Mucosa of stomach (tissue), 1 donor: ENCODE measurements around the gene NOB1.
"Not testable (repeated sequence)": the region's sequence is repeated elsewhere in the genome, so short reads cannot be mapped to it uniquely, and the experiment has no call there.

ENCODE experiments used
- H3K27me3 ChIP-seq: one replicate; pipeline ENCODE4 v1.7.0; 2013; ENCODE audit warnings: mild to moderate bottlenecking, low read length; ENCODE audit not compliant: control insufficient read depth, insufficient read depth
- H3K36me3 ChIP-seq: one replicate; pipeline ENCODE4 v1.7.0; 2013; ENCODE audit warnings: low read length; ENCODE audit not compliant: control insufficient read depth, insufficient read depth
- H3K4me1 ChIP-seq: one replicate; pipeline ENCODE4 v1.7.0; 2013; ENCODE audit warnings: mild to moderate bottlenecking, low read length; ENCODE audit not compliant: control insufficient read depth, insufficient read depth
- H3K4me3 ChIP-seq: one replicate; pipeline ENCODE4 v1.7.0; 2013; ENCODE audit warnings: low read length
- H3K9ac ChIP-seq: one replicate; pipeline ENCODE4 v1.7.0; 2013; ENCODE audit warnings: mild to moderate bottlenecking, low read length, moderate library complexity
- H3K9me3 ChIP-seq: one replicate; pipeline ENCODE4 v1.7.0; 2013; ENCODE audit warnings: mild to moderate bottlenecking, low read length, moderate library complexity; ENCODE audit not compliant: control insufficient read depth
- donor health status: Pancreatic carcinoma.

The NOB1 gene

DNA sequence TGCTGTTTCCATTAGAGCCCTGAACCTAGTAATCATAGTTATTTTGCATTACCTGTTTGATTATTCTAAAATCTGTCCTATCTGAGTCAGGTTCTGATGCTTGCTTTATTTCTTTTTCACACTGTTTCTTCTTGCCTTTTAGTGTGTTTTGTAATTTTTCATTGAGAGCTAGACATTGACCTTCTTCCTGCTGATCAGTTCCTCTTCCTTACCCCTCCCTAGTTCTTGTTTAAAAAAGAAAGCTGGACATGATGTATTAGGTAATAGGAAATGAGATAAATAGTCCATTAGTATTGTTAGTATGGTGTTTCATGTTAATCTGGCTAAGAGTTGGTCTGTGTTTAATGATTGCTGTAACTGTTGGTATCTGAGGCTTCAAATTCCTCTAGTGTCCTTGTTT, 20.8 kb upstream of the NOB1 start:
- Histone ChIP-seq H3K27me3 (no peaks in the 10 kb centered on the region), H3K4me1 (peaks cover 10% of the 10 kb centered on the region), H3K9ac (no peak overlapping the region), H3K4me3 (no peak overlapping the region), H3K36me3 (no peaks in the 10 kb centered on the region), H3K9me3 (no peaks in the 10 kb centered on the region)

DNA sequence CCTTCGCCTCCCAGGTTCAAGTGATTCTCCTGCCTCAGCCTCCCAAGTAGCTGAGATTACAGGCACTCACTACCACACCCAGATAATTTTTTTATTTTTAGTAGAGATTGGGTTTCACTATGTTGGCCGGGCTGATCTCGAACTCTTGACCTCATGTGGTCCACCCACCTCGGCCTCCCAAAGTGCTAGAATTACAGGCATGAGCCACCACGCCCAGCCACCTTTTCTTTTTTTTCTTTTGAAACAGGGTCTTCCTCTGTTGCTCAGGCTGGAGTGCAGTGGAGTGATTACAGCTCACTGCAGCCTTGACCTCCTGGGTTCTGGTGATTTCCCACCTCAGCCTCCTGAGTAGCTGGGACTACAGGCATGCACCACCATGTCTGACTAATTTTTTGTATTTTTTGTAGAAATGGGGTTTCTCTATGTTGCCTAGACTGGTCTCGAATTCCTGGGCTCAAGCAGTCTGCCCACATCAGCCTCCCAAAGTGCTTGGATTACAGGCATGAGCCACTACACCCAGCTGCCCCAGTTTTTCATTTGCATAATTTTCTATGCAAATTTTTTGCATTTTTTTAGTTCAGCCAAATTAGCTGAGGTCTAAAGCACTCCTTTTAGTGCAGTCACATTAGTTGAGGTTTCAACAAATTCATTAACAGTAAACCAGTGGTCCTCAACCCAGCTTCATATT, 18.7 kb upstream of the NOB1 start:
- Histone ChIP-seq H3K4me1 (peaks cover 10% of the 10 kb centered on the region), H3K36me3 (no peaks in the 10 kb centered on the region), H3K4me3 (no peak overlapping the region)

GRCh38 chr16:69771651-69771967, 16.9 kb upstream of the NOB1 start:
- Histone ChIP-seq H3K27me3 (no peaks in the 10 kb centered on the region), H3K4me1 (peaks cover 17% of the 10 kb centered on the region), H3K9ac (no peak overlapping the region), H3K4me3 (no peak overlapping the region), H3K9me3 (no peaks in the 10 kb centered on the region), H3K36me3 (no peaks in the 10 kb centered on the region)

More for the DNA sequence above, 18.7 kb upstream of the NOB1 start:
- Histone ChIP-seq H3K9ac (no peak overlapping the region), H3K9me3 (no peaks in the 10 kb centered on the region), H3K27me3 (no peaks in the 10 kb centered on the region)

DNA sequence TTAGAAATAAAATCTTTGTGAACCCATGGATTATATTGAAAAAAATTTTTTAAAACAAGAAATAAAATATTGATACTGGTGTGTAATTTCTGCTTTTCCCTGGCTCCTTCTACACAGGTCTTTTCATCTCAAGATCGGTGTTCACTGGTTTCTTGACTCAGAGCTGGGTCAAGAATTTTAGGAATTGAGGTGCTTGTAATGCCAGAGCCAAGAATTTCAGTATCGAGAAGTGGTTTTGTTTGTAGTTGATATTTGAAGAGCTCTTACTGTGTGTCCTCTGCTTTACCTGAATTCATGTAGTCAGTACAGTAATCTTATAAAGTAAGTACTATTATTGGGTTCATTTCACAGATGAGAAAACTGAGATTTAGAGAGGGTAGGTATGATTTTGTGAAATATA, 14.7 kb upstream of the NOB1 start:
- H3K4me3 ChIP-seq, result no peak overlapping the region
- H3K9me3 ChIP-seq, result no peaks in the 10 kb centered on the region
- H3K27me3 ChIP-seq, result no peaks in the 10 kb centered on the region
- no peaks in the 10 kb centered on the region for H3K36me3 ChIP-seq
- no peak overlapping the region for H3K9ac ChIP-seq
- peaks cover 17% of the 10 kb centered on the region for H3K4me1 ChIP-seq

DNA sequence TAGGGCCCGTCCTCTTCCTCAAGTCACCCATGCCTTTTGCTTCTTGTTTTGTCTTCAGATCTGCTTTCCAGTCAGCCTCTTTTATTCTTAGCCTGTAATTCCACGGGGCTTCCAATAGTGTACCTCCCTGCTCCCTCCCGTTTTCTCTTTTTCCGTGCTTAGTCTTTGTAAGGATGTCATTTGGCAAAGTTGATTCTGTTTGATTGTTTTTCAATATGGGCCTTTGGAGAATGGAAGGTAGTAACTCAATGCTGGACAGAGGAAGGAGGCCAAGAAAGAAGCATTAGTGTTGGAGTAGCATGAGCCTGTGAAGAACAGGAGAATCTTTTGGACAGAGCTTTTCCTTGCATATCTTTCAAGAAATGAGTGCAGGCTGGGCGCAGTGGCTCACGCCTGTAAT, 13.9 kb upstream of the NOB1 start:
- Histone ChIP-seq H3K36me3 (no peaks in the 10 kb centered on the region), H3K27me3 (no peaks in the 10 kb centered on the region), H3K9me3 (no peaks in the 10 kb centered on the region), H3K4me1 (peaks cover 19% of the 10 kb centered on the region), H3K9ac (no peak overlapping the region), H3K4me3 (no peak overlapping the region)

DNA sequence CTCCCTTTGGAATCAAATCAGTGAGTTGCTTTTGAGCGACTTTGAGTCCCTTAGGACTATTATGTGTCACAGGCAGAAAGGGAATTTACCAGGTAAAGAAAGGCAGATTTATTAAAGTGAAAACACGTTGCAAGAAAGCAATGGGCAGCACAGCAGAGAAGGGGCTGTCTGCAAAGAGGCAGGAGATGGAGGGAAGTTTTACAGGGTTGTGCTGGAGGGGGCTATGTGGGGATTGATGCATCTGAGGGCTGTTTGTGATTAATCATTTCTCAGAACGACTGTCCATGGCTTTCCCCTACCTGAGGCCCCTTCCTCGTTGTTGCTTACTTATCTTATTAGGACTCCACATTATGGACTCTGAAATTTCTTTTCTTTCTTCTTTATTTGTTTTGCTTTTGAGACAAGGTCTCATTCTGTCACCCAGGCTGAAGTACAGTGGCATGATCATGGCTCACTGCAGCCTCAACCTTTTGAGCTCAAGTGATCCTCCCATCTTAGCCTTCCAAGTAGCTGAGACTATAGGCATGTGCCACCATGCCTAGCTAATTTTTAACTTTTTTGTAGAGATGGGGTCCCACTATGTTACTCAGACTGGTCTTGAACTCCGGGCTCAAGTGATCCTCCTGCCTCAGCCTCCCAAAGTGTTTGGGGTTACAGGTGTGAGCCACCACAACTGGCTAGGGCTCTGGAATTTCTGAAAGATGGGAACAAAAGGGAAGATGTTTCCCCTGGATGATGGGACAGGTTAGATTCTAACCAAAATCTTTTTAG, 12.9 kb upstream of the NOB1 start:
- Histone ChIP-seq H3K9me3 (no peaks in the 10 kb centered on the region), H3K4me3 (no peak overlapping the region), H3K27me3 (no peaks in the 10 kb centered on the region), H3K4me1 (peaks cover 19% of the 10 kb centered on the region), H3K36me3 (no peaks in the 10 kb centered on the region), H3K9ac (no peak overlapping the region)

GRCh38 chr16:69763599-69763942, 8.8 kb upstream of the NOB1 start:
- no peaks in the 10 kb centered on the region for H3K36me3 ChIP-seq
- H3K9me3 ChIP-seq, result no peaks in the 10 kb centered on the region
- H3K4me3 ChIP-seq, result no peak overlapping the region
- H3K4me1 ChIP-seq, result peaks cover 19% of the 10 kb centered on the region
- H3K9ac ChIP-seq, result peak overlapping the region; percentile 97
- no peaks in the 10 kb centered on the region for H3K27me3 ChIP-seq

GRCh38 chr16:69762814-69763598, 8.3 kb upstream of the NOB1 start:
- no peaks in the 10 kb centered on the region for H3K9me3 ChIP-seq
- peak overlapping the region; percentile 97 for H3K9ac ChIP-seq
- peaks cover 18% of the 10 kb centered on the region for H3K4me1 ChIP-seq
- H3K36me3 ChIP-seq, result no peaks in the 10 kb centered on the region
- peak overlapping the region; percentile 94 for H3K4me3 ChIP-seq
- no peaks in the 10 kb centered on the region for H3K27me3 ChIP-seq

GRCh38 chr16:69761983-69762813, 7.5 kb upstream of the NOB1 start, which contains the start of gene WWP2:
WWP2 (plus strand) TSS chr16:69762332; CDS start chr16:69787011, 24,679 bp downstream.
- H3K9me3 ChIP-seq, result no peaks in the 10 kb centered on the region
- peaks cover 12% of the 10 kb centered on the region for H3K4me1 ChIP-seq

DNA sequence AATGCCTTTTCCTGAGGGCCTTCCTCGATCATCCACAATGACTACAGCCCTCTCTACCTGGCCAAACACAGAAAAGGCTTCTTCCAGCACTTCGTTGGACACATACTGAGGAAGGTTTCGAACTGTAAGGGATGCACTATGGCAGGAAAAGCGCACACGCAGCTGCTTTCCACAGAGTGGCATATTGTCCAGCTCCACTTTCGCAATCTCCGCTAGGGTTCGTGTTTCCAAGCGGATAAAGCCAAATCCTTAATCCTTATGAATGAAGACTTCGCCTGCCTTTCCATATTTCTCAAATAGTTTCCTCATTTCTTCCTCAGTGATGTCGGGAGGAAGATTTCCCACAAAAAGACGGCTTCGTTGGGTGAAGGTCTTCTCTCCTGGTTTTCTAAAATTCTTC, 2.6 kb upstream of the NOB1 start:
- not testable (repeated sequence) for H3K9me3 ChIP-seq, H3K9ac ChIP-seq, H3K36me3 ChIP-seq, H3K27me3 ChIP-seq, H3K4me3 ChIP-seq, H3K4me1 ChIP-seq

More at GRCh38 chr16:69761983-69762813, 7.5 kb upstream of the NOB1 start, which contains the start of gene WWP2:
- Histone ChIP-seq H3K27me3 (no peaks in the 10 kb centered on the region), H3K36me3 (no peaks in the 10 kb centered on the region), H3K9ac (peak within 1 kb of the TSS; percentile 97), H3K4me3 (peak within 1 kb of the TSS; percentile 94)

DNA sequence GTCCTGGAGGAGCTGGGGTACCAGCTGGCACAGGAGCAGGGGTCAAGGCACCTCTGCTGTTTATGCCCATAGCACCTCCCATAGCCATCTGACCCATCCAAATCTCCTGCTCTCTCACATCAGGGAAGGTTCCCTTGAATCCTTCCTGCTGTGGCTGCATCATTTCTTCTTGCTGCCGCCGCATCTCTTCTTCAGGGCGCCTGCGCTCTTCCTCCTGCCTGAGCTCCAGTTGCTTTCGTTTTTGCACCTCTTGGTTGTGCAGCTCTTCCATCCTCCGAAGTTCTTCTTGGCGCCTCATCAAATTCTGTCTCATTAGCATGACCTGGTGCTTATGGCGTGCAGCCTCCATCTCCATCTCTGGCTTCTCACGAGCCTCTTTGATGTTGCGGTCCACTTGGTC, 2.0 kb upstream of the NOB1 start:
- Histone ChIP-seq H3K4me1 (peaks cover 4% of the 10 kb centered on the region), H3K27me3 (no peaks in the 10 kb centered on the region), H3K9ac (no peak overlapping the region), H3K9me3 (no peaks in the 10 kb centered on the region), H3K4me3 (no peak overlapping the region), H3K36me3 (no peaks in the 10 kb centered on the region)
